Muscle of leg (tissue), 11 donors: ENCODE measurements around the gene CCDC141. TPM values are rescaled to one million over a fixed set of nuclear protein-coding genes. Genes with fewer than 3 reads are reported as not detected.

Experiments used
- DNase-seq: peaks from one replicate; pipeline ENCODE4 v3.0.0; 2013
- H3K27ac ChIP-seq: one replicate; pipeline ENCODE4 v1.5.1; 2013; ENCODE audit warnings: mild to moderate bottlenecking, low read length, control low read depth
- H3K27me3 ChIP-seq: one replicate; pipeline ENCODE4 v1.6.1; 2013; ENCODE audit warnings: low read length; ENCODE audit not compliant: control insufficient read depth, insufficient read depth
- H3K36me3 ChIP-seq: one replicate; pipeline ENCODE4 v1.6.1; 2013; ENCODE audit warnings: low read length; ENCODE audit not compliant: control insufficient read depth, insufficient read depth
- H3K4me1 ChIP-seq: one replicate; pipeline ENCODE4 v1.6.1; 2013; ENCODE audit warnings: low read length; ENCODE audit not compliant: control insufficient read depth, insufficient read depth
- H3K4me3 ChIP-seq: one replicate; pipeline ENCODE4 v1.5.1; 2013; ENCODE audit warnings: low read length, control low read depth
- H3K9me3 ChIP-seq: replicated peaks from 2 replicates; pipeline ENCODE4 v1.6.1; 2013; ENCODE audit warnings: low read depth, low read length; ENCODE audit not compliant: control insufficient read depth
- WGBS: methylation state at CpG from one replicate; pipeline ENCODE4 v1.1.5; 2013; ENCODE audit warnings: missing lambda C conversion rate; ENCODE audit not compliant: insufficient coverage; 5-methylcytosine and 5-hydroxymethylcytosine counted together
- polyA plus RNA-seq, 8 donors: library from polyadenylated mRNA; unstranded; fragments of 120-200 nt; gene quantifications; one replicate each; pipeline versions ENCODE4 v1.2.1 to v1.2.3, GENCODE V29; 2013; ENCODE audit warnings: inconsistent platforms in 1 of 8, low replicate concordance in 1 of 8; ENCODE audit not compliant: insufficient read length in 8 of 8, insufficient read depth in 1 of 8
- total RNA-seq: library from RNA; stranded (reverse); fragments of 120-200 nt; gene quantifications from one replicate; pipeline ENCODE4 v1.2.4, GENCODE V29; 2013

The CCDC141 gene
- total and polyA plus RNA-seq, 9 donors: 35.7 to 76.1 (median 57.3) TPM

DNA sequence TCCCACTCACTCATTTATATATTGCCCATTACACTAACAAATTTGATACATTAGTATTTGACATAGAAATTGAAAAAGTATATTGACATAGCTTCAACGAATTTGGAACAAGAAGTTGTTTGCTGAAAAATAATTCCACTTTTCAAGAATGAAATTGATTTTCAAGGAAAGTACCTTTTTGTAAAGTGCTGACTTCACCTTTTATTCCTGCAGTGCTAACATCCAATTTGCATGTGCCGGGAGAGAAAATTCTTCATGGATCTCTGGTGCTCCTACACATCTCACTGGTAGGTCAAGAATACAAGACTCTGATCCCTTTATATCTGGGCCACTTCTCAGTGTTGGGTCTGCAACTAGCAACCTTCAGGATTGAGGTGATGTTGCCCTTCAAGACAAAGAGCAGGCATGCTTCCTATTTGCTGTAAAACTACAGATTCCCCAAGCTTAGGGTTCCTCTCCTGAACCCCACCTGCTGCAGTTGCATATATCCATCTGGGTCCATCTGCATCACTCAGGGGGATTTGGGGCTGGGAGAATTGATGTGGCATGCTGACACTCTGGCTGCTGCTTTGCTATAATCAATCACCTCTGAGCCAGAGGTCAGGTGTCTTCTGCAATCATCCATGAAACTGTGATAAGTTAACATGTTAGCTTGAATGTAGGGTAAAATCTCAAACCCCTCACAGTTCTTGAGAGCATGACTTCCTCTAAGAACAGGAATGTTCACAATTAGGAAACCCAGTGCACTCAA lies 134.3 kb downstream of the CCDC141 start:
- no peaks in the 10 kb centered on the region for H3K27me3 ChIP-seq
- DNase-seq: no peak
- no peak overlapping the region for H3K27ac ChIP-seq
- peaks cover under 1% of the 10 kb centered on the region for H3K4me1 ChIP-seq
- peaks cover 2% of the 10 kb centered on the region for H3K36me3 ChIP-seq
- whole genome bisulfite sequencing: 100% methylated on average over 1 of the region's 2 CpGs
- H3K4me3 ChIP-seq: no peak overlapping the region
- H3K9me3 ChIP-seq: no peaks in the 10 kb centered on the region

DNA sequence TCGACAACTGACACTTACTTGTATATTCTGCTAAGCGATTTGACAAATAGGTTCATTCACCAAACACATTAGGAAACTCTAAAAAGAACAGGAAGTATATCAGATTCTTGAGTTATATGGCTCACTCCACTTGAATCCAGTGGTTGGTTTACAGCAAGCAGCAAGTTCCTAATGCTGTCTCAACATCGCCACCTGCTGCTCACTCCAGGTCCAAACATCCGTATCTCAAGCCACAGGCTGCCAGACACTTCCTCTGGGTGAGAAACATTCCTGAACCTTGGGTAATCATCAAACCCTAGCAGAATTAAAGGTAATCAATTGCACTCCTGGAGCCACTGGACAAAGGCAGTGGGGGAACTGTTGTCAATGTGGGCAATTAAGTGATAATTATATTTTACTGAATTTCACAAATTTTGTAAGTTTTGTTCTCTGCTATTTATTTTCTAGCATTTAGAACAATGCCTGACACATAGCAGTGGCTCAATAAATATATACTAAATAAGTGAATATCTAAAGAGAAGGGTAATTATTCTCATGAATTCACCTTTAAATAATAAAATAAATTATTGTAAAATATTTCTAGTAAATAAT lies 135.6 kb downstream of the CCDC141 start:
- no peak overlapping the region for H3K27ac ChIP-seq
- H3K36me3 ChIP-seq: peaks cover 2% of the 10 kb centered on the region
- no peak overlapping the region for H3K4me3 ChIP-seq
- no CpG with 5 or more reads among the region's 4 CpGs for WGBS
- H3K9me3 ChIP-seq: no peaks in the 10 kb centered on the region
- DNase-seq: peak; percentile 86
- no peaks in the 10 kb centered on the region for H3K27me3 ChIP-seq
- H3K4me1 ChIP-seq: peaks cover 4% of the 10 kb centered on the region

DNA sequence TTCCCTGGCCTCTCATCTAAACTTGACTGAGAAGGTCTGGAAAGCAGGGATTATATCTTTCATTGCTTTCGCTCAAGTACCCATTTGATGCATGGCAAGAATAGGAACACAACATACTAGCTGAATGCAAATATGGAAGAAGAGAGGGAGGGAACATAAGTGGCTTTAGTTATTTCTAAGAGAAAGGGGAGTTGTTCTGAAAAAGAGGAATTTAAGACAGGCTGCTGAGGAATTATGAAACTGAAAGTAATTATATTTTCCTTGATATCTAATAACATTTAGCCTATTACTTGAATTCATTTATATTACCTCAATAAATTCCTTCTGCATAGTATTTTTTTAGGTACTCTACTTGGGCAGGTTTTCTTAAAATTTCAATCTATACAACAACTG lies 136.9 kb downstream of the CCDC141 start:
- Histone ChIP-seq H3K27me3 (no peaks in the 10 kb centered on the region), H3K4me1 (peaks cover 4% of the 10 kb centered on the region), H3K9me3 (no peaks in the 10 kb centered on the region), H3K27ac (no peak overlapping the region), H3K4me3 (no peak overlapping the region), H3K36me3 (peaks cover 2% of the 10 kb centered on the region)
- DNase-seq: no peak
- no CpG with 5 or more reads among the region's 1 CpG for WGBS

DNA sequence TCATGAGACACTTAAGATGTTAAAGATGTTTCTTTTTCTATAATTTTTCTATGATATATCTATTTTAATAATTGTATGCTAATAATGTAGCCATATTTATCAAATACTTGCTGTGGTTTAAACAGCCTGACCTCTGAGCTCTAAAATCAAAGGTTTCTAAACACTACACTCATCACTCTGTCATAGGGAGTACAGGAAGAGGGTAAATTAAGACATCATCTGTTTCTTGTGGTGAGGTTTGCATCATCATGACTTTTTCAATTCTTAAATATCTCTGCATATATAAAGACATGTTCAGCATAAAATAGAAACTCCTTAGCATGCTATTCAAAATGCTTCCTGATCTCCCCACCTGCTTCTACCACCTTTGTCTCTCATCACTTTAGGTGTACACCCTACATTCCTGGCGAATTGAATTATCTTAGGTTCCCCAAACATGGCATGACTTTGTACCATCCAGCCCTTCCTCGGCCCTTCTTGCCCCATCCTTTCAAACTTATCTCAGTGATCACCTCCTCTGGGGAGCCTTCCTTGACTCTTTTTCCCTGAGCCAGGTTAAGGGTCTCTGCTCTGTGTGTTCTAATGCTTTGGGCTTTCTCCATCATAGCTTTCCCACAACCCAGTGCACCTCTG lies 137.4 kb downstream of the CCDC141 start:
- H3K27me3 ChIP-seq: no peaks in the 10 kb centered on the region
- no peaks in the 10 kb centered on the region for H3K9me3 ChIP-seq
- WGBS: 95% methylated on average over 2 of the region's 2 CpGs
- peaks cover 4% of the 10 kb centered on the region for H3K4me1 ChIP-seq
- H3K36me3 ChIP-seq: peaks cover 2% of the 10 kb centered on the region
- H3K4me3 ChIP-seq: no peak overlapping the region
- no peak for DNase-seq
- H3K27ac ChIP-seq: no peak overlapping the region

DNA sequence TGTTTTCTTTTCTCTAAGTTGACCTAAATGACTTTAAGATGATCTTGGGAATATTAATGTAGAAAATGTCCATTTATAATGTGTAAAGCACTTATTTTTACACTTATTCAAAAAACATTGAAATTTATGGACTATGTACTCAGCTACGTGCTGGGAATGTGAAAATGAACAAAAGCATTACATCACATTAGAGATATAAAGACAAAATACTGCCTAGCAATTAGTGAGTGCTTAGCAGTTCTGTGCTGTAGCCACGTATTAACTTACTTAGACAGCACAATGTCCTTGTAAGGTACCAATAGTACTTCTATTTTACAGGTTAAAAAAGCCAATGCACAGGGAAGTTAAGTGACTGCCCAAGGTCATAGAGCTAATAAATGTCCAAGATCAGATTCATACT lies 138.9 kb downstream of the CCDC141 start:
- Histone ChIP-seq H3K4me1 (peaks cover 4% of the 10 kb centered on the region), H3K27ac (no peak overlapping the region), H3K9me3 (no peaks in the 10 kb centered on the region), H3K4me3 (no peak overlapping the region), H3K36me3 (peaks cover 5% of the 10 kb centered on the region), H3K27me3 (no peaks in the 10 kb centered on the region)
- no CpG with 5 or more reads among the region's 2 CpGs for WGBS
- DNase-seq: no peak

DNA sequence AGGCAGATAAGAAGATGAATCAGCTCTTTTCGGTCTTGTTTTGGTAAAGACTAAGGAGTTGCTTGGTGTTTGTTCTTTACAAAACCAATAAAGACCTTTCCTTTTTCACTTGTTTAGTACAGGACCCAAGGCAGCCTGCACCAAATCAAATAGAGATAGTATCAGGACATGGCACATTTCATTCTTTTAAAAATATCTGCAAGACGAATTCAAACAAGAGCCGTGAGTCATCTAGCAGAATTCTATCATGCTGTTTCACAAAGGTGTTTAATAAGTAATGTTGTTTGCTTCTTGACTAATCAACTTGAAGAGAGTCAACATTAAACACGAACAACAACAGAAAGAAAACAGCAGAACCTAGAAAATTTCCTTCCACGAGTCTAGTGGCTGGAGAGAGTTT lies 139.9 kb downstream of the CCDC141 start:
- Histone ChIP-seq H3K4me3 (no peak overlapping the region), H3K4me1 (peaks cover 4% of the 10 kb centered on the region), H3K27me3 (no peaks in the 10 kb centered on the region), H3K9me3 (no peaks in the 10 kb centered on the region), H3K27ac (peak overlapping the region; percentile 39), H3K36me3 (peaks cover 2% of the 10 kb centered on the region)
- WGBS: no CpG with 5 or more reads among the region's 5 CpGs
- no peak for DNase-seq

DNA sequence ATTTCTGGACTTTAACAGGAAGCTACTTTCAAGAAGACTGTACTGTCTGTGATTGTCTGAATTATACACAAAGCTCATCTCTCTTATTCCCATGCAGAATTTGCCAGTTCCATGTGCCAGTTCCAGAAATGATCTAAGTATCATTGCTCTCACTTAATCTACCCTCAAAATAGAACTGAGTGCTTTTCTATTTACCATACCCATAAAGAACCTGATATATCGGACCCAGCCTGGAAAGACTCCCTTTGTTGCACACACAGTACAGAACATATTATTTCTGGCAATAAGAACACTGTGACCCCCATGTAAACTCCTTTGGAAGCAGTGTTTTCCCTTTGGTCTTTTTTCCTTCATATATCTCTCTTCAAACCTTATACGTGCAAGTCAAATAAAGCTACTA lies 140.4 kb downstream of the CCDC141 start:
- DNase-seq: peak; percentile 33
- 43% methylated on average over 1 of the region's 2 CpGs for WGBS
- peaks cover 2% of the 10 kb centered on the region for H3K36me3 ChIP-seq
- peak overlapping the region; percentile 39 for H3K27ac ChIP-seq
- H3K4me1 ChIP-seq: peaks cover 4% of the 10 kb centered on the region
- no peaks in the 10 kb centered on the region for H3K27me3 ChIP-seq
- H3K4me3 ChIP-seq: no peak overlapping the region
- no peaks in the 10 kb centered on the region for H3K9me3 ChIP-seq

DNA sequence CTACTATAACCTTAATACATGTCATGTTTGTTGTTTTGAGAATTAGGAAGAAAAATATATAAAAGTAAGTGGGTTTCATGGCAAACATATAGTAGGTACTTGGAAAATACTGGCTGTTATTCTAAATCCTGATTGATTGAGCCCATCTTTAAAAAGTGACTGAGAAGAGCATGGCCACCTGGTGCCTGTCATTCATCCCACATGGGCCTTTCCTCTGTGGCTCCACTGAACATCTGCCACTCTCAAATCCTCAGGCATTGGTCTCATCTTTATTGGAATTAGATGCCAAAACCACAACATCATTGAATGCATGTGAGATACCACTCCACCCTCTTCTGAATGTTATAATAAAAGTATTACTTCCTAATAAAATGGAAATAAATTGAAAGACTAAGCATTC lies 141.1 kb downstream of the CCDC141 start:
- H3K4me1 ChIP-seq: peaks cover 4% of the 10 kb centered on the region
- H3K27ac ChIP-seq: peak overlapping the region; percentile 39
- H3K9me3 ChIP-seq: no peaks in the 10 kb centered on the region
- H3K4me3 ChIP-seq: no peak overlapping the region
- DNase-seq: peak; percentile 80
- H3K36me3 ChIP-seq: peaks cover 4% of the 10 kb centered on the region
- H3K27me3 ChIP-seq: no peaks in the 10 kb centered on the region

DNA sequence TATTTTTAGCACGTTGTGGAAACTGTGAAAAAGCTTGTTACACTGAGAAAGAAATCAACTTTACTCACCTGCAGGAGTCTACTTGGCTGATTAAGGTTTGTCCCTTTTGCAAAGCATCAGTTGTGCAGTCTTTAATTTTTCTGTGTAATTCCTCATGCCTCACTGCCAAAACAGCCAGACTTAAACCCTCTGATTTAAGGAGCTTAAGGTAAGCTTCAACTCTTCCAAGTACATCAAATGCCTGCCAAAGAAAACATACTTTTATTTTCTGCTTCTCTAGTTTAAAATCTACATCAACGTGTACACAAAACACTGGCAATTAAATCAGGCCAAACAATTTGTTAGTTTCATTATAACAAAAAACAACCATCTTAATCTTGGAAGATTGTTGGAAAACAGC lies 144.7 kb downstream of the CCDC141 start:
- H3K9me3 ChIP-seq: no peaks in the 10 kb centered on the region
- no peak overlapping the region for H3K27ac ChIP-seq
- no peaks in the 10 kb centered on the region for H3K27me3 ChIP-seq
- H3K4me1 ChIP-seq: no peaks in the 10 kb centered on the region
- DNase-seq: no peak
- peaks cover 5% of the 10 kb centered on the region for H3K36me3 ChIP-seq
- WGBS: 40% methylated on average over 1 of the region's 2 CpGs
- H3K4me3 ChIP-seq: no peak overlapping the region

DNA sequence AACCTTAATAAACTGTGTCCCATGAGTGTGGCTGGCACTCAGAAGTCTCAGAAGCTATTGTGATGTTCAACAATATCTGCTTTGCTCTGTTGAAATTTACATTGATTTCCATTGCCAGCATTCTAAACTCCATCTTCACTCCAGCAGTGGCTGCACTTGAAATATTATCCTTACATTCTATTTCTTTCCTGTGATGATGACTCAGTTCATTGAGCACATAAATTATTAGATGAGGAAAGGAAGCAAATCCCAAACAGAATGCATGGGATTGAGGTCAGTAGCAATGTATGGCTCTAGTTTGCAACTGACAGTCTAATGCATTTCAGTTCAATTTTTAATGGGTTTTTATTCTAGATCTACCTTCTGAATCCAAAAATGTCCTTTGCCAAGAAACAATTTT lies 150.3 kb downstream of the CCDC141 start:
- Histone ChIP-seq H3K27ac (no peak overlapping the region), H3K4me3 (no peak overlapping the region), H3K9me3 (no peaks in the 10 kb centered on the region), H3K36me3 (peaks cover 3% of the 10 kb centered on the region), H3K4me1 (no peaks in the 10 kb centered on the region), H3K27me3 (no peaks in the 10 kb centered on the region)
- DNase-seq: no peak
